OCI-LY1 (cell line): ENCODE results near the gene SGPL1.

ENCODE experiments used
- CTCF ChIP-seq: fragments of 200-600 bp; sonication (generic), shearing (Covaris generic); IDR thresholded peaks from 2 replicates; pipeline ENCODE4 v1.5.1; 2017; ENCODE audit warnings: mild to moderate bottlenecking, antibody characterized with exemption, low read length, moderate library complexity, mixed read lengths
- EZH2 ChIP-seq: fragments of 200-600 bp; sonication (generic), shearing (Covaris generic); IDR thresholded peaks from 2 replicates; pipeline ENCODE4 v1.8.0; 2017; ENCODE audit warnings: borderline replicate concordance, mixed run types, mild to moderate bottlenecking, antibody characterized with exemption, low read length, moderate library complexity, mixed read lengths

- TF ChIP-seq CTCF, result no peak
- no peak for TF ChIP-seq EZH2
Measured at GRCh38 chr10:70902661-70903261, 87.0 kb downstream of the SGPL1 start.
